ENCODE data around the gene TEX101.

GRCh38 chr19:43466793-43467192 is 52.1 kb downstream of the TEX101 start:
- TF ChIP-seq CTCF (IDR thresholded peaks at IDR 0.05; ENCODE audit: low read depth, low read length, poor library complexity, severe bottlenecking) = no peak
- TF ChIP-seq EZH2phosphoT487 (IDR thresholded peaks at IDR 0.05; ENCODE audit: borderline replicate concordance, low read length) = no peak

All from DOHH2 (cell line).